Neural cell (in vitro differentiated cells): ENCODE results near the gene MVD. TPM values are rescaled to one million over a fixed set of nuclear protein-coding genes. Genes with fewer than 3 reads are reported as not detected.

Source experiments
- H2AFZ ChIP-seq: fragments of 200-600, 300-800 bp; sonication (generic), shearing (Covaris generic); 2 replicates; pipeline ENCODE4 v1.6.0; 2014; ENCODE audit warnings: low read depth, mild to moderate bottlenecking, antibody characterized with exemption, low read length, moderate library complexity
- H3F3A ChIP-seq: fragments of 200-600 bp; shearing (Covaris generic); 2 replicates; pipeline ENCODE4 v1.6.1; 2016; ENCODE audit warnings: mild to moderate bottlenecking, moderate library complexity, mixed read lengths, antibody characterized with exemption, low read length; ENCODE audit not compliant: insufficient read depth, poor library complexity, severe bottlenecking
- H3K27ac ChIP-seq: fragments of 200-600, 300-800 bp; sonication (generic), shearing (Covaris generic); 2 replicates; pipeline ENCODE4 v1.5.1; 2014; ENCODE audit warnings: mild to moderate bottlenecking, low read length, moderate library complexity
- H3K27me3 ChIP-seq: fragments of 300-800, 200-600 bp; sonication (generic), shearing (Covaris generic); 2 replicates; pipeline ENCODE4 v1.6.0; 2014; ENCODE audit warnings: mild to moderate bottlenecking, low read depth, low read length, moderate library complexity; ENCODE audit not compliant: insufficient read depth
- H3K36me3 ChIP-seq: fragments of 300-800, 200-600 bp; sonication (generic), shearing (Covaris generic); 2 replicates; pipeline ENCODE4 v1.5.1; 2014; ENCODE audit warnings: mild to moderate bottlenecking, antibody characterized with exemption, low read length, moderate library complexity; ENCODE audit not compliant: insufficient read depth
- H3K4me2 ChIP-seq: fragments of 300-800, 200-600 bp; sonication (generic), shearing (Covaris generic); 2 replicates; pipeline ENCODE4 v1.6.0; 2014; ENCODE audit warnings: mild to moderate bottlenecking, low read length
- H3K4me3 ChIP-seq: fragments of 300-800, 200-600 bp; sonication (generic), shearing (Covaris generic); 2 replicates; pipeline ENCODE4 v1.5.1; 2014; ENCODE audit warnings: mild to moderate bottlenecking, low read length, moderate library complexity
- H3K79me2 ChIP-seq: fragments of 200-600 bp; shearing (Covaris generic); replicated peaks from 2 replicates; pipeline ENCODE4 v1.6.0; 2014; ENCODE audit warnings: mild to moderate bottlenecking, low read length, moderate library complexity; ENCODE audit not compliant: insufficient read depth
- H3K9ac ChIP-seq: fragments of 300-800, 200-600 bp; sonication (generic), shearing (Covaris generic); 2 replicates; pipeline ENCODE4 v1.6.1; 2016; ENCODE audit warnings: mild to moderate bottlenecking, low read length, mixed read lengths
- H3K9me2 ChIP-seq: fragments of 200-600 bp; shearing (Covaris generic); 2 replicates; pipeline ENCODE4 v1.6.1; 2016; ENCODE audit warnings: mild to moderate bottlenecking, low read length, mixed read lengths; ENCODE audit not compliant: insufficient read depth
- H3K9me3 ChIP-seq: fragments of 200-600, 300-800 bp; sonication (generic), shearing (Covaris generic); 2 replicates; pipeline ENCODE4 v1.6.1; 2016; ENCODE audit warnings: mild to moderate bottlenecking, mixed run types, low read length, moderate library complexity, mixed read lengths
- H4K20me1 ChIP-seq: fragments of 200-600 bp; shearing (Covaris generic); 2 replicates; pipeline ENCODE4 v1.6.1; 2016; ENCODE audit warnings: mild to moderate bottlenecking, mixed run types; ENCODE audit not compliant: insufficient read depth
- EP300 ChIP-seq: fragments of 450-650 bp; conservative IDR thresholded peaks from 2 replicates; pipeline ENCODE4 v1.6.1; 2014; ENCODE audit warnings: antibody characterized with exemption, mild to moderate bottlenecking, moderate library complexity; ENCODE audit not compliant: poor library complexity, severe bottlenecking
- EZH2 ChIP-seq: fragments of 200-600, 300-800 bp; shearing (Covaris generic), sonication (generic); IDR thresholded peaks from 2 replicates; pipeline ENCODE4 v1.6.1; 2014; ENCODE audit warnings: antibody characterized with exemption, low read length, borderline replicate concordance, mild to moderate bottlenecking; ENCODE audit not compliant: insufficient read depth, poor library complexity, severe bottlenecking
- MXI1 ChIP-seq: fragments of 450-650 bp; conservative IDR thresholded peaks from 2 replicates; pipeline ENCODE4 v1.6.1; 2014; ENCODE audit warnings: antibody characterized with exemption, mild to moderate bottlenecking; ENCODE audit not compliant: poor library complexity, severe bottlenecking
- POLR2AphosphoS5 ChIP-seq: IDR thresholded peaks from 2 replicates; pipeline ENCODE4 v1.6.1; 2012
- RAD21 ChIP-seq: fragments of 450-650 bp; conservative IDR thresholded peaks from 2 replicates; pipeline ENCODE4 v1.6.1; 2014; ENCODE audit warnings: antibody characterized with exemption, mild to moderate bottlenecking, moderate library complexity
- SMC3 ChIP-seq: fragments of 450-650 bp; conservative IDR thresholded peaks from 2 replicates; pipeline ENCODE4 v1.6.1; 2014; ENCODE audit warnings: antibody characterized with exemption, mild to moderate bottlenecking, moderate library complexity; ENCODE audit not compliant: poor library complexity
- TAF1 ChIP-seq: IDR thresholded peaks from 2 replicates; pipeline ENCODE4 v1.6.1; 2012; ENCODE audit warnings: low read depth
- polyA plus RNA-seq: library from polyadenylated mRNA; depleted of rRNA; stranded (reverse); fragments of >200 nt; gene quantifications from 2 replicates; pipeline ENCODE4 v1.2.3, GENCODE V29; 2014
- TF ChIP-seq, protein P1 (sequence below): IDR thresholded peaks from 2 replicates; pipeline ENCODE4 v1.6.1; 2012; ENCODE audit warnings: borderline replicate concordance
- TF ChIP-seq, protein P2 (sequence below): fragments of 450-650 bp; IDR thresholded peaks from 2 replicates; pipeline ENCODE4 v1.5.1; 2014; ENCODE audit warnings: antibody characterized with exemption, mild to moderate bottlenecking, moderate library complexity; ENCODE audit not compliant: poor library complexity, severe bottlenecking

Gene MVD
- polyA plus RNA-seq, 1 donor from 2014 or later = 232 TPM

DNA sequence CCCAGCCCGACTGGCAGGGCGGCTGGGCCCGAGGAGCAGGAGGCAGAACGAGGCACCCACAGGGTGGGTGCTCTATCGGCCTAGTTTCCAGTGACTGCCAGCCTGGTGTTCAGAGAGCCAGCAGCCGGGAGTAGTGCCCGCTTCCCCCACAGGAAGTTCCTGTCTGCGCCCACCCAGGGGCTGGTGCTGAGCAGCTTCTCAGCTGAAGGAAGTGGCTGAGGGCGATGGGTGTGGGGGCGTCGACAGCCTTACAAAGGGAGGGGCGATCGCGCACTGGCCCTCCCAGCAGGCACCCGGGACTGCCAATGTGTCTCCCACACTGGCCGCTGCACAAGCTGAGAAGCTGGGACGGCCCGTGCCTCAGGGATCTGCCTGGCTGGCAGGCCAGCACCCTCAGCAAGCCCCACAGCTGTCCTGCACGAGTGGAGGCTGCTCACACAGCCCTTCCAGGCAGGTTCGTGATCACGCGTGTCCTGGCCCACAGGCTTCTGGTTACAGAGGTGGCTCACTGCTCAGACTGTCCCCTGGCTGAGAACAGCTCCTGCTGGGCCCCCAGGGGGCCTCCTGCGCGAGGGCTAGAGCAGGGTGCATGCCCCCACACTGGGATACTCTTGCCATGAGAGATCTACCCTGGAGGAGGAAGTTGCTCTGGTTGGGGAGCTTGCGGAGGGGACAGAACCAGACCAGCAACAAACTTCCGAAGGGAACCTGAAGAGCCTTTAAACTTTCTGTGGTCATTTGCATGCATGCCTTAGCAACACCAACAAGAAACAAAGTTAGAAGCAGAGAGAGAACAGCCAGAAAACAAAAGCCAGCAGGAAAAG, 40.8 kb upstream of the MVD start:
- Histone ChIP-seq H3K79me2 (peaks cover 15% of the 10 kb centered on the region), H3K4me2 (no peak overlapping the region), H3K9ac (no peak overlapping the region), H3K9me2 (no peaks in the 10 kb centered on the region), H3K27ac (no peak overlapping the region), H3K36me3 (no peaks in the 10 kb centered on the region), H2AFZ (no peak overlapping the region), H3K27me3 (no peaks in the 10 kb centered on the region), H3K9me3 (no peaks in the 10 kb centered on the region), H4K20me1 (no peaks in the 10 kb centered on the region), H3K4me3 (no peak overlapping the region), H3F3A (no peaks in the 10 kb centered on the region)
- TF ChIP-seq TAF1 = no peak
- TF ChIP-seq, protein P1, sequence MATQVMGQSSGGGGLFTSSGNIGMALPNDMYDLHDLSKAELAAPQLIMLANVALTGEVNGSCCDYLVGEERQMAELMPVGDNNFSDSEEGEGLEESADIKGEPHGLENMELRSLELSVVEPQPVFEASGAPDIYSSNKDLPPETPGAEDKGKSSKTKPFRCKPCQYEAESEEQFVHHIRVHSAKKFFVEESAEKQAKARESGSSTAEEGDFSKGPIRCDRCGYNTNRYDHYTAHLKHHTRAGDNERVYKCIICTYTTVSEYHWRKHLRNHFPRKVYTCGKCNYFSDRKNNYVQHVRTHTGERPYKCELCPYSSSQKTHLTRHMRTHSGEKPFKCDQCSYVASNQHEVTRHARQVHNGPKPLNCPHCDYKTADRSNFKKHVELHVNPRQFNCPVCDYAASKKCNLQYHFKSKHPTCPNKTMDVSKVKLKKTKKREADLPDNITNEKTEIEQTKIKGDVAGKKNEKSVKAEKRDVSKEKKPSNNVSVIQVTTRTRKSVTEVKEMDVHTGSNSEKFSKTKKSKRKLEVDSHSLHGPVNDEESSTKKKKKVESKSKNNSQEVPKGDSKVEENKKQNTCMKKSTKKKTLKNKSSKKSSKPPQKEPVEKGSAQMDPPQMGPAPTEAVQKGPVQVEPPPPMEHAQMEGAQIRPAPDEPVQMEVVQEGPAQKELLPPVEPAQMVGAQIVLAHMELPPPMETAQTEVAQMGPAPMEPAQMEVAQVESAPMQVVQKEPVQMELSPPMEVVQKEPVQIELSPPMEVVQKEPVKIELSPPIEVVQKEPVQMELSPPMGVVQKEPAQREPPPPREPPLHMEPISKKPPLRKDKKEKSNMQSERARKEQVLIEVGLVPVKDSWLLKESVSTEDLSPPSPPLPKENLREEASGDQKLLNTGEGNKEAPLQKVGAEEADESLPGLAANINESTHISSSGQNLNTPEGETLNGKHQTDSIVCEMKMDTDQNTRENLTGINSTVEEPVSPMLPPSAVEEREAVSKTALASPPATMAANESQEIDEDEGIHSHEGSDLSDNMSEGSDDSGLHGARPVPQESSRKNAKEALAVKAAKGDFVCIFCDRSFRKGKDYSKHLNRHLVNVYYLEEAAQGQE = no peak

DNA sequence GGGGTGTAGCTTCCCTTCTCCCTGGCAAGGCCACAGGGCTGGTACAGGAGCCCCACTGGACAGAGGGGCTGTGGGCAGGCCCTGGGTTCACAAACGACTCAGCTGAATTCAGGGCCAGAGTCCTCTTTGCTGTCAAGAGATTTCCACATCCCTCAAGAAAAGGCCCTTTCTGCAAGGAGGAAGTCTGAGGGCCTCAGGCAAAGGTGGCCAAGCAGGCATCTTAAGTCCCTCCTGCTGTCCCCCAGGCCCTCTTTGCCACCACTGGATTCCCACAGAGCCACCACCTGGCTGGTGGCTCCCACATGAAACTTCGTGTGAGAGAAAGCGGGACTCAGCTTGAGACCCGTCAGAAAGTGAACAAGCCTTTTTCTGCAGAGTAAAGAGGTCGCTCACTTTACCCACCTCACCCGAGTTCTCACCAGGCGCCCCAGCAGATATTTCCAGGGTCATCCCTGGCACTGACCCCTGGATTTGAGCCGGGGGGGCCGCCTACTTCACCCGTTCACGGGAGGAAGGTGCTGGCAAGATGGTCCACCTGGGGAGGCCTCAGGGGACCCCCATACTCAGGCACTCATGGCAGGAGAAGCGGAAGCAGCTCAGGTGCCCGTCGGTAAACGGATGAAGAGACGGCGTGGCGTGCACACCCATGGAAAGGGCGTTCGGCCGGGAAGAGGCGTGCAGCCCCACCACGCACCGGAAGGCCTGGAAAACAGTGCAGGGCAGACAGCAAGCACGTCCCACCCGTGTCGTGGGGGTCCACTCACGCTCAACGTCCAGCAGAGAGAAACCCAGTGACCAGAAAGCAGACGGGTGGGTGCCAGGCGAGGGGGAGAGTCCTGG, 39.7 kb upstream of the MVD start:
- no peak overlapping the region for H3K4me2 ChIP-seq
- no peaks in the 10 kb centered on the region for H3K9me2 ChIP-seq
- TF ChIP-seq SMC3 (no peak), EP300 (no peak), EZH2 (no peak), RAD21 (no peak), TAF1 (no peak), POLR2AphosphoS5 (no peak), MXI1 (no peak)
- TF ChIP-seq, protein P2, sequence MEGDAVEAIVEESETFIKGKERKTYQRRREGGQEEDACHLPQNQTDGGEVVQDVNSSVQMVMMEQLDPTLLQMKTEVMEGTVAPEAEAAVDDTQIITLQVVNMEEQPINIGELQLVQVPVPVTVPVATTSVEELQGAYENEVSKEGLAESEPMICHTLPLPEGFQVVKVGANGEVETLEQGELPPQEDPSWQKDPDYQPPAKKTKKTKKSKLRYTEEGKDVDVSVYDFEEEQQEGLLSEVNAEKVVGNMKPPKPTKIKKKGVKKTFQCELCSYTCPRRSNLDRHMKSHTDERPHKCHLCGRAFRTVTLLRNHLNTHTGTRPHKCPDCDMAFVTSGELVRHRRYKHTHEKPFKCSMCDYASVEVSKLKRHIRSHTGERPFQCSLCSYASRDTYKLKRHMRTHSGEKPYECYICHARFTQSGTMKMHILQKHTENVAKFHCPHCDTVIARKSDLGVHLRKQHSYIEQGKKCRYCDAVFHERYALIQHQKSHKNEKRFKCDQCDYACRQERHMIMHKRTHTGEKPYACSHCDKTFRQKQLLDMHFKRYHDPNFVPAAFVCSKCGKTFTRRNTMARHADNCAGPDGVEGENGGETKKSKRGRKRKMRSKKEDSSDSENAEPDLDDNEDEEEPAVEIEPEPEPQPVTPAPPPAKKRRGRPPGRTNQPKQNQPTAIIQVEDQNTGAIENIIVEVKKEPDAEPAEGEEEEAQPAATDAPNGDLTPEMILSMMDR = no peak
- TF ChIP-seq, protein P1 = no peak
- no peak overlapping the region for H3K4me3 ChIP-seq
- no peaks in the 10 kb centered on the region for H3K36me3 ChIP-seq
- H3F3A ChIP-seq = no peaks in the 10 kb centered on the region
- no peak overlapping the region for H3K27ac ChIP-seq
- no peaks in the 10 kb centered on the region for H3K9me3 ChIP-seq
- H3K9ac ChIP-seq = no peak overlapping the region
- peaks cover 15% of the 10 kb centered on the region for H3K79me2 ChIP-seq
- H2AFZ ChIP-seq = no peak overlapping the region
- no peaks in the 10 kb centered on the region for H4K20me1 ChIP-seq
- H3K27me3 ChIP-seq = no peaks in the 10 kb centered on the region
